HG03432 (cell line): Measurements from ENCODE around the gene CAMTA1.

ENCODE experiments used
- ATAC-seq: cut with Tn5 transposase; IDR thresholded peaks from one replicate; pipeline ENCODE4 v1.9.1; 2021; ENCODE audit warnings: mild to moderate bottlenecking, moderate library complexity; ENCODE audit not compliant: unreplicated experiment

CAMTA1 gene

GRCh38 chr1:6999826-7000225, 214.6 kb downstream of the CAMTA1 start:
- ATAC-seq = no peak

- no peak for ATAC-seq
Observed at GRCh38 chr1:7000720-7001119, 215.5 kb downstream of the CAMTA1 start.

GRCh38 chr1:7002728-7003127, 217.5 kb downstream of the CAMTA1 start:
- no peak for ATAC-seq

- ATAC-seq = no peak
Observed at GRCh38 chr1:7003676-7004075, 218.4 kb downstream of the CAMTA1 start.

- ATAC-seq = no peak
Observed at GRCh38 chr1:7004181-7004580, 218.9 kb downstream of the CAMTA1 start.

- no peak for ATAC-seq
Observed at GRCh38 chr1:7005762-7006161, 220.5 kb downstream of the CAMTA1 start.

- ATAC-seq = no peak
Observed at GRCh38 chr1:7006996-7007871, 222.0 kb downstream of the CAMTA1 start.

- ATAC-seq = no peak
Observed at GRCh38 chr1:7007902-7008301, 222.6 kb downstream of the CAMTA1 start.

- no peak for ATAC-seq
Observed at GRCh38 chr1:7008331-7008730, 223.1 kb downstream of the CAMTA1 start.

- no peak for ATAC-seq
Observed at GRCh38 chr1:7008975-7009740, 223.9 kb downstream of the CAMTA1 start.

- ATAC-seq = no peak
Observed at GRCh38 chr1:7009741-7010525, 224.7 kb downstream of the CAMTA1 start.

- ATAC-seq = no peak
Observed at GRCh38 chr1:7010534-7011200, 225.4 kb downstream of the CAMTA1 start.

- no peak for ATAC-seq
Observed at GRCh38 chr1:7011826-7012225, 226.6 kb downstream of the CAMTA1 start.

- ATAC-seq = no peak
Observed at GRCh38 chr1:7012461-7012924, 227.2 kb downstream of the CAMTA1 start.

GRCh38 chr1:7013833-7014639, 228.8 kb downstream of the CAMTA1 start:
- ATAC-seq = no peak

GRCh38 chr1:7014640-7014930, 229.3 kb downstream of the CAMTA1 start:
- no peak for ATAC-seq

GRCh38 chr1:7015022-7015421, 229.8 kb downstream of the CAMTA1 start:
- ATAC-seq = no peak

GRCh38 chr1:7018351-7018750, 233.1 kb downstream of the CAMTA1 start:
- ATAC-seq = no peak

GRCh38 chr1:7018826-7019225, 233.6 kb downstream of the CAMTA1 start:
- ATAC-seq = no peak

GRCh38 chr1:7019510-7019909, 234.3 kb downstream of the CAMTA1 start:
- ATAC-seq = no peak
